Measurements from ENCODE around the gene PHKG1.

- TF ChIP-seq POLR2A (IDR thresholded peaks at IDR 0.05; ENCODE audit: low read depth, low read length): 0 out of 2 replicates have a peak, but pooled peaks have one; percentile 31
- TF ChIP-seq JUND (IDR thresholded peaks at IDR 0.05; ENCODE audit: low read depth, low read length): no peak
- TF ChIP-seq BHLHE40 (IDR thresholded peaks at IDR 0.05; ENCODE audit: borderline replicate concordance in 1 of 2, low read depth in 2 of 2, low read length in 1 of 2): no peak
- no peak for TF ChIP-seq ATF7 (IDR thresholded peaks at IDR 0.05; ENCODE audit: low read depth)
- TF ChIP-seq CTCF (IDR thresholded peaks at IDR 0.05 in 2 of 3, conservative IDR thresholded peaks at IDR 0.05 in 1 of 3; ENCODE audit: control insufficient read depth in 2 of 3, extremely low read depth in 1 of 3, insufficient read depth in 1 of 3, low read depth in 3 of 3, low read length in 3 of 3): no peak
- no peak for TF ChIP-seq GABPA (IDR thresholded peaks at IDR 0.05; ENCODE audit: low read depth)
- no peak for TF ChIP-seq SMAD1 (IDR thresholded peaks at IDR 0.05; ENCODE audit: low read depth, partially characterized antibody)
- no peak for TF ChIP-seq TAF1 (IDR thresholded peaks at IDR 0.05; ENCODE audit: borderline replicate concordance, low read depth, low read length)
- TF ChIP-seq HDGF (IDR thresholded peaks at IDR 0.05): no peak
- no peak for TF ChIP-seq ELK1 (IDR thresholded peaks at IDR 0.05; ENCODE audit: low read depth, low read length)
- TF ChIP-seq ESRRA (IDR thresholded peaks at IDR 0.05; ENCODE audit: low read length): no peak
- TF ChIP-seq POLR2AphosphoS5 (IDR thresholded peaks at IDR 0.05; ENCODE audit: low read length): 0 out of 2 replicates have a peak, but pooled peaks have one; percentile 30
- TF ChIP-seq FOS (IDR thresholded peaks at IDR 0.05; ENCODE audit: borderline replicate concordance, extremely low read depth, insufficient read length): no peak
- TF ChIP-seq RCOR1 (conservative IDR thresholded peaks at IDR 0.05; ENCODE audit: low read depth, low read length): no peak
These were observed 4.9 kb upstream of the PHKG1 start for GRCh38 chr7:56097700-56098099.
